Renal cortical epithelial cell (primary cell): ENCODE results near the gene SPPL2B. TPM values are rescaled to one million over a fixed set of nuclear protein-coding genes. Genes with fewer than 3 reads are reported as not detected.
"Not testable (repeated sequence)": the region's sequence is repeated elsewhere in the genome, so short reads cannot be mapped to it uniquely, and the experiment has no call there.

Source experiments
- DNase-seq: peaks from one replicate; pipeline ENCODE4 v3.0.0-alpha.2; 2011; ENCODE audit warnings: low read depth
- total RNA-seq: library from RNA; depleted of rRNA; stranded (reverse); fragments of >200 nt; gene quantifications from 2 replicates; pipeline ENCODE4 v1.2.3, GENCODE V29; 2014

The SPPL2B gene
- total RNA-seq, 1 donor from 2014 or later, result 43.7 TPM

- no peak for DNase-seq
Observed at GRCh38 chr19:2337329-2337707, 8.8 kb downstream of the SPPL2B start.

- DNase-seq, result no peak
Observed at GRCh38 chr19:2338055-2338615, 9.7 kb downstream of the SPPL2B start.

DNA sequence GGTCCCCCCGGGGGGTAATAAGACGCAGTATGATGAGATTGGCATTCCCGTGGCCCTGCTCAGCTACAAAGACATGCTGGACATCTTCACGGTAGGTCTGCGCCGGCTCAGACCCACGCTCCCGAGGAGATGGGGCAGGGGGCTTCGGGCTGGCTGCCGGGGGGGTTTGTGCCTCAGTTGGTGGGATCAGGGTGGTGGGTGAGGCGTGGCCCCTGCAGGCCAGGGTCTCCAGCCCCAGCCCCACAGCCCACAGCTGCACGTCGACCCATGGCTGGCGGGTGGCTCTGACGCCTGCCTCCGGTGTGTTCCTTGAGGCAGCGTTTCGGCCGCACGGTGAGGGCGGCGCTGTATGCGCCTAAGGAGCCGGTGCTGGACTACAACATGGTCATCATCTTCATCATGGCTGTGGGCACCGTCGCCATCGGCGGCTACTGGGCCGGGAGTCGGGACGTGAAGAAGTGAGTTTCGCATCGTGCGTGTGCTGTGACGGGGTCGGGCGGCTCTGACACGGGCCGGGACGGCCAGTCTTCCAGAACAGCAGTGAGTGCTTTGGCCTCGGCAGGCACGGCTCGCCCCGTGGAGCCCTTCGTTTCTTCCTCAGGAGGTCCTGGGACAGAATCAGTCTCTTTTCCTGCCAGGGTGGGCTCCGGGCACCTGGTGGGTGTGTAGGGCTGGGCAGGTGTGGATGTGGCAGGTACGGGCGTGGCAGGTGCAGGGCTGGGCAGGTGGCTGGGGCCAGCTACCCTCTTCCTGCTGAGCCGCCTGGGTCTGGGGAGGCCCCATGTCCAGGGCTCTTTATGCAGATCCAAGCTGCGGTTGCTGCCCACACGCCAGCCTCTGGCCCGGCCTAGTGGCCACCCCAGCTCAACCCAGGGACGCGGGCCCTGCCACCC is 10.5 kb downstream of the SPPL2B start:
- no peak for DNase-seq

GRCh38 chr19:2339644-2340310 is 11.3 kb downstream of the SPPL2B start:
- no peak for DNase-seq

DNA sequence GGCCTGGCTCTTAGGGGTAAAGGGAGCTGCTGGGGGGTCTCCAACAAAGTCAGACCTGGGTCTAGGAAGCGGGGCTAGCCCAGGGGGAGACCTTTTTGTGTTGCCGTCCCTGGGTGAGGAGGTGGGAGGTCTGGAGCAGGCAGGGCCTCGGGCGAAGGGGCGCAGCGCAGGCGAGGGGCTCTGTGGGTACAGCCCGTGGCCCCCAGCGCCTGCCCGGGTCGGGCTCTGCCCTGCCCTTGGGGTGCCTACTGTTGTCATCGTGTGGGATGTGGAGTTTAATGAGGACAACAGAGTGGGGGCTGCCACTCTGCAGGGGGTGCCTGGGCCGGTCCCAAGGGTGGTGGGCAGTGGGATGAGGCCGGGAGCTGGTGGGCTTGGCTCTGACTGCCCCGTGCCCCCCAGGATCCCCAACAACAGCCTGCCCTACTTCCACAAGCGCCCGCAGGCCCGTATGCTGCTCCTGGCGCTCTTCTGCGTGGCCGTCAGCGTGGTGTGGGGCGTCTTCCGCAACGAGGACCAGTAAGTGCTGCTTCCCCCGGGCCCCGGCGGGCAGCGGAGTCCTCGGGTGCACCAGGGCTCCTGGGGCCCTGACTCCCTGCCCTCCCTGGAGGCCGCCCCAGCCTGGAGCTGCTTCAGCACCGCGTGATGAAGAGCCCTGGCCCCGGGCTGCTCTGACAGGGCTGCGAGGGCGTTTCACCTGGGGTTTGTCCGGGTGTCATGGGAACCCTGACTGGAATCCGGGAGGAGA is 12.2 kb downstream of the SPPL2B start:
- DNase-seq, result no peak

DNA sequence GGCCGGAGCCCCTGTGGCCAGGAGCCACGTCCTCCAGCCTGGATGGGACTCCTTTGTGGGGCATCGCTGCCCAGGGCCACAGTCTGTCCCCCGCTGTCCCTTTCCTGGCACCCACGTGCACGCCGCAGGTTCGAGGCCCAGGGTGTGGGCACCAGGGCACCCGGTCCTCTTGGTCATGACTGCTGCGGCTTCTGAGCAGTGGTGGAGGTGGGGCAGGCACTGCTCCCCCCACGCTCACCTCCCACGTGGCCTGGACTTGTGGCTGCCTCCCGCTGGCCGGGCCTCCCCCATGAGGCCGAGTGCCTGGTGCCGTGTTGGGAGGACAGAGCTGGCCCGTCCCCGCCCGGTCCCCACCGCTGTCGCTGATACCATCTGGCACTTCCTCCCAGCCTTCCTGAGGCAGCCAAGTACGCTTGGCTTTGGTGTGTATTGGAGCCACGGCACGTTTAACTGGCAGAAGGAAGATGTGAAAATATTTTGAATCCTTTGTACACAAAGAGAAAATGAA is 12.8 kb downstream of the SPPL2B start:
- DNase-seq, result no peak

- no peak for DNase-seq
Observed at GRCh38 chr19:2341982-2342381, 13.5 kb downstream of the SPPL2B start.

- DNase-seq, result no peak
Observed at GRCh38 chr19:2342656-2343288, 14.3 kb downstream of the SPPL2B start.

GRCh38 chr19:2343289-2343982 is 15.0 kb downstream of the SPPL2B start:
- no peak for DNase-seq

- DNase-seq, result no peak
Observed at GRCh38 chr19:2344381-2344870, 15.9 kb downstream of the SPPL2B start.

DNA sequence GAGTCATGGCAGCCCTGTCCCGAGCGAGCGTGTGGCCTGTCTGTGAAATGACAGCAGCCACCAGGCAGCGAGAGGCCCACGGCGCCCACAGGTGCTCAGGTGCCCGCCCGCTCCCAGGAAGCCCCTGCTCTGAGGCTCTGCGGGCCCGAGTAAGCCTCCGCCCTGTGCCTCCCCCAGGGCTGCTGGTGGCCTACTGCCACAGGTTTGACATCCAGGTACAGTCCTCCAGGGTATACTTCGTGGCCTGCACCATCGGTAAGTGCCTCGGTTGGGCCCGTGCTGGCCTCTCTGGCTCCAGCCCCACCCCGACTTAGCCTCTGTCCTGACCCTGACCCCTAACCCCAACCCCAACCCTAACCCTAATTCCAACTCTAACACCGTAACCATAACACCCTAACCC is 16.6 kb downstream of the SPPL2B start:
- DNase-seq, result no peak

DNA sequence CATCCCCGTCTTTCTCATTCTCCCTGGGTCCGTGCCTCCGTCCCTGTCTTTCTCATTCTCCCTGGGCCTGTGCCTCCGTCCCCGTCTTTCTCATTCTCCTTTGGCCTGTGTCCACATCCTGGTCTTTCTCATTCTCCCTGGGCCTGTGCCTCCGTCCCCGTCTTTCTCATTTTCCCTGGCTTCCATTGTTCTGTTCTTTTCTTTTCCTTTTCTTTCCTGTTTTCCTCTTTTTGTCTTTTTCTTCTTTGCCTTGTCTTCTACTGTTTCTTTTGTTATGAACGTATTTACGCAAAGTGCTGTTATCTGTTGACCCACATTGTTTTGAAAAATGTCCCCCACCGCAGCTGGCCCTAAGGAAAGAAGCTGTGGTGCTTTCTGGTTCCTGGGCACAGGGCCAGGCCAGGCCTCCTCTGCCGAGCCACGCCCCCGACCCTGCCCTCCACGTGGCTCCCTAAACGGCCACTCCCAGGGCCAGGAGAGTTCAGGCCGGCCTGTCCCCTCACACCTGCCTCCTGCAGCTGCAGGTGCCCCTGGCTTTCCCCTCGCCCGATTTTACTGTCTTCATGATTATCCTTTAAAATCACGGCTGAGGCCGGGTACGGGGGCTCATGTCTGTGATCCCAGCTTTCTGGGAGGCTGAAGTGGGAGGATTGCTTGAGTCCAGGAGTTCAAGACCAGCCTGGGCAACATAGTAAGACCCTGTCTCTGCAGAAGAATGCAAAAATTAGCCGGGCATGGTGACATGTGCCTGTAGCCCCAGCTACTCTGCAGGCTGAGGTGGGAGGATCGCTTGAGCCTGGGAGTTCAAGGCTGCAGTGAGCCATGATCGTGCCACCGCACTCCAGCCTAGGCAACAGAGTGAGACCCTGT is 17.5 kb downstream of the SPPL2B start:
- DNase-seq, result no peak

- DNase-seq, result not testable (repeated sequence)
Observed at GRCh38 chr19:2349818-2350217, 21.3 kb downstream of the SPPL2B start.

DNA sequence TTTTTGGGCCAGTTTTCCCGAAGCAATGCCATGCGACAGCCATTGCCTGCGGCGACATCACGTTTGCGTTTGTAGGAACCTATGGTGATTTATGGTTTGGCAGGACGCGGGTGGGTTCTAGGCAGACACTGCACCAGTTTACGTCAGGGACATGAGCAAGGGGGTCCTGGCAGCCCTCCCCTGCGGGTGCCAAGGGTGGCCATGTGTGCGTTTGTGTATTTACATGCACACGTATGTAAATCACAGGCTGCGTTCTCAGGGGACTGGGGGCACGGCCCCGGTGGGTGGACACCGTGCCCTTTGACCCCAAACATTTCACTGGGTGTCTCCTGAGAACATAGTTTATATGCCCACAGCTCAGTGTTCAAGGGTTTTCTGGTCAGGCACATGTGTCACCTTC is 22.2 kb downstream of the SPPL2B start:
- no peak for DNase-seq

GRCh38 chr19:2351591-2351990 is 23.1 kb downstream of the SPPL2B start:
- no peak for DNase-seq

GRCh38 chr19:2352121-2352520 is 23.6 kb downstream of the SPPL2B start:
- no peak for DNase-seq

DNA sequence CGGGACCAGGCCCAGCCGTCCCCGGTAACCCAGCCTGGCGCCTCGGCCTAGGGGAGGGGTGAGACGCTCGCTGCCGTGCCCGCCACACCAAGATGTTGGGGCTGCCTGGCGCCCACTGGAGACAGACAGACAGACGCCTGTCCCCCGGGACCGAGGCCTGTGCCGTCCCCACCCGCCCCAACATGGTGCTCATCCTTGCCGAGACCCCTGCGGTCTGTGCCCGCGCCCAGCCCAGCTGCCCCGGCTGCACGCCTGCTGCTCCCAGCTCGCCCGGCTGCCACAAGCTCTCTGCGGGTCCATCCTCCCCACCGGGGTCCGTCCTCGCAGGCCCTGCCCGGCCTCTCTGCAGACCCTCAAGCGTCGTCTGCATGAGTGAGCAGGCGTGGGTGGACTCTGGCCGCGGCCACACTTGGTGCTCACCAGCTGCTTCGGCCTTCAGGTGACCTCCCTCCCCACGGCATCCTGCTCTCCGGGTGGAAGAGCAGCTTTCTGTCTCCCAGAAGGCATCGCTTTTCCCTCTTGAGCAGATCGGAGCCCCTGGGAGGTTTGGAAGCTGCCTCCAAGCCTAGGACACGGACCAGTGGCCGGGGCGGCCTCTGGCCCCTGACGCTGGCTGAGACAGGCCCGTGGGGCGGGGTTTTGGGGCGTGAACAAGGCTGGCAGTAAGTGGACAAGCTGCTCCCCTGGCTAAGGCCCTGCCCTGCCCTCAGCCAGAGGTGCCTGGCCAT is 24.8 kb downstream of the SPPL2B start:
- no peak for DNase-seq

DNA sequence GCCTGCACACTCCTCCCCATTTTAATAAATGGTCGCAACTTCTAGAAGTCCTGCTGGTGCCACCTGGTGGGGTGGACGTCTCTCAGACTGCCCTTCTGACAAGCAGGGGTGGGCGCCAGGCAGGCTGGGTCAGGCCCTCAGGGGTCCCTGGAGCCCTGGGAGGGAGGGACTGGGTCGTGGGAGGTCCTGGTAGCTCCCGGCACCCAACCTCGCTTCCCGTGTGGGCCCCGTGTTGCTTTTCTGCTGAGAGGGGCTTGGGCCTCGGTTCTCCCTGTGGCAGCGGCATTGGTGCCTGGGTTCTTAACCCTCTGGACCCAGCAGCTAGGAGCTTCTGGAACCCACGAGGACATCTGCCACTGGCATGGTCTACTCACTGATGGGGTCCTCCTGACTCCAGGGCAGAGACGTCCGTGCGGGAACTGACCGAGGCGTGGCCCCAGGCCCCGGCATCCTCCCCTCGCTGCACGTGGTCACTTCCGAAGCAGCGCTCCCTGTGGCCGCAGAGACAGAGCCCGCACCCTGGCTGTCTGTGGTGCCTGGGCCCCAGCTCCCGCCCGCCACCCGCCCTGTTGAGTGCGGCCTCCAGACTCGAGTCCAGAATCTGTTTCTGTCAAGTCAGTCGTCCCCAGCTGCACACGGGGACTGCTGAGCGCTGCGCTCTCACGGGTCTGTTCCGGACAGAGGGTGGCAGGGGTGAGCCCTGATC is 25.6 kb downstream of the SPPL2B start:
- DNase-seq, result no peak
